Gastrocnemius medialis (tissue), 4 donors: ENCODE data around the gene CORIN. TPM values are rescaled to one million over a fixed set of nuclear protein-coding genes. Genes with fewer than 3 reads are reported as not detected.
"Not testable (repeated sequence)": the region's sequence is repeated elsewhere in the genome, so short reads cannot be mapped to it uniquely, and the experiment has no call there.

Experiments
- ATAC-seq, 2 donors: fragments of 150-250 bp; one replicate each; pipeline ENCODE4 v1.9.1; 2016
- DNase-seq, 2 donors: peaks; one replicate each; pipeline ENCODE4 v3.0.0-alpha.2; 2019
- H3K27ac ChIP-seq, 4 donors: fragments of 200-600 bp; sonication (generic); 1 replicate in 1 of 4; 2 replicates in 3 of 4; pipeline ENCODE4 v1.5.1; 2016 to 2018; ENCODE audit warnings: mild to moderate bottlenecking in 2 of 4, moderate library complexity in 1 of 4
- H3K27me3 ChIP-seq, 3 donors: fragments of 200-600 bp; sonication (generic) in 2 of 3; 1 replicate in 1 of 3; 2 replicates in 2 of 3; pipeline versions ENCODE4 v1.5.1 to v1.6.0; 2016 to 2019; ENCODE audit warnings: mild to moderate bottlenecking in 1 of 3, moderate library complexity in 1 of 3
- H3K36me3 ChIP-seq, 2 donors: fragments of 200-600 bp; sonication (generic) in 1 of 2; one replicate each; pipeline ENCODE4 v1.5.1; 2017 to 2018
- H3K4me1 ChIP-seq, 2 donors: fragments of 200-600 bp; sonication (generic) in 1 of 2; one replicate each; pipeline ENCODE4 v1.5.1; 2016 to 2017; ENCODE audit warnings: mild to moderate bottlenecking in 2 of 2
- H3K4me3 ChIP-seq, 4 donors: fragments of 200-600 bp; sonication (generic) in 3 of 4; 1 replicate in 1 of 4; 2 replicates in 3 of 4; pipeline ENCODE4 v1.5.1; 2016 to 2019; ENCODE audit warnings: mild to moderate bottlenecking in 2 of 4
- H3K9me3 ChIP-seq, 3 donors: fragments of 200-600 bp; sonication (generic) in 2 of 3; 1 replicate in 1 of 3; 2 replicates in 2 of 3; pipeline ENCODE4 v1.5.1; 2016 to 2019
- CTCF ChIP-seq, 5 experiments: fragments of 450-650 bp in 3 of 5; fragments of 200-600 bp in 2 of 5; sonication (generic) in 2 of 5; IDR thresholded peaks in 4 of 5; conservative IDR thresholded peaks in 1 of 5; 1 replicate in 4 of 5; 2 replicates in 1 of 5; pipeline ENCODE4 v1.5.1; 2016 to 2019; ENCODE audit warnings: antibody characterized with exemption in 5 of 5, mild to moderate bottlenecking in 3 of 5, moderate library complexity in 3 of 5
- POLR2A ChIP-seq, 2 donors: fragments of 450-650 bp; IDR thresholded peaks; one replicate each; pipeline ENCODE4 v1.6.1; 2017; ENCODE audit warnings: antibody characterized with exemption in 2 of 2, mild to moderate bottlenecking in 2 of 2, moderate library complexity in 2 of 2
- in situ Hi-C, 4 donors: fragments of 200-750 bp; cut with MboI; loops; one replicate each; pipeline versions ENCODE4 v1.15.0 to v1.8.0; 2017; ENCODE audit warnings: low sequenced_read_pairs in 4 of 4
- intact Hi-C: fragments of 100-400 bp; cut with DNase I; formaldehyde crosslinking; loops from one replicate; pipeline ENCODE4 v1.15.1; 2023; ENCODE audit warnings: low total_unique reads
- total RNA-seq, 4 donors: library from RNA; depleted of rRNA; stranded (reverse); fragments of >200 nt; gene quantifications; one replicate each; pipeline versions ENCODE4 v1.1.0 to v1.2.3, GENCODE V29; 2016

The CORIN gene
- total RNA-seq, 4 donors from 2014 or later, result 0.49 to 0.70 TPM; not detected in 2

GRCh38 chr4:47560682-47561081, 277.2 kb downstream of the CORIN start:
- Histone ChIP-seq H3K9me3 (no peaks in the 10 kb centered on the region), H3K4me3 (no peak overlapping the region), H3K27me3 (no peaks in the 10 kb centered on the region), H3K36me3 (no peaks in the 10 kb centered on the region), H3K27ac (no peak overlapping the region), H3K4me1 (no peaks in the 10 kb centered on the region)
- no peak for TF ChIP-seq CTCF (IDR thresholded peaks at IDR 0.05 in 4 of 5, conservative IDR thresholded peaks at IDR 0.05 in 1 of 5)
- no peak for TF ChIP-seq POLR2A (IDR thresholded peaks at IDR 0.05)
- intact Hi-C loops, result loop anchor here (10.0 kb wide), 1 partner anchor 96 kb away; the partner anchor contains the start of gene COMMD8
- in situ Hi-C loops, result no loop called here
- DNase-seq (no peak), ATAC-seq (no peak)

- H3K9me3 ChIP-seq, result no peaks in the 10 kb centered on the region
- in situ Hi-C loops (no loop called here), intact Hi-C loops (no loop called here)
- no peak overlapping the region for H3K4me3 ChIP-seq
- TF ChIP-seq POLR2A (IDR thresholded peaks at IDR 0.05) (no peak), CTCF (IDR thresholded peaks at IDR 0.05 in 4 of 5, conservative IDR thresholded peaks at IDR 0.05 in 1 of 5) (no peak)
- no peak for DNase-seq
- H3K27ac ChIP-seq, result no peak overlapping the region
- H3K4me1 ChIP-seq, result no peaks in the 10 kb centered on the region
- ATAC-seq, result no peak
- H3K36me3 ChIP-seq, result no peaks in the 10 kb centered on the region
- no peaks in the 10 kb centered on the region for H3K27me3 ChIP-seq
Measured at GRCh38 chr4:47557255-47557654, 280.6 kb downstream of the CORIN start.

GRCh38 chr4:47555920-47556319, 281.9 kb downstream of the CORIN start:
- intact Hi-C loops, H3K36me3 ChIP-seq, in situ Hi-C loops: not testable (repeated sequence)

GRCh38 chr4:47553329-47554125, 284.3 kb downstream of the CORIN start:
- DNase-seq, result no peak
- Histone ChIP-seq H3K4me3 (no peak overlapping the region), H3K36me3 (peaks cover 0 to 5% of the 10 kb centered on the region in 2 donors), H3K4me1 (no peaks in the 10 kb centered on the region), H3K9me3 (no peaks in the 10 kb centered on the region), H3K27ac (no peak overlapping the region), H3K27me3 (no peaks in the 10 kb centered on the region)
- intact Hi-C loops, result no loop called here
- in situ Hi-C loops, result no loop called here
- ATAC-seq, result no peak
- TF ChIP-seq CTCF (IDR thresholded peaks at IDR 0.05 in 4 of 5, conservative IDR thresholded peaks at IDR 0.05 in 1 of 5), result no peak
- no peak for TF ChIP-seq POLR2A (IDR thresholded peaks at IDR 0.05)

More at GRCh38 chr4:47555920-47556319, 281.9 kb downstream of the CORIN start:
- H3K9me3 ChIP-seq, H3K4me3 ChIP-seq, H3K27me3 ChIP-seq, H3K27ac ChIP-seq, DNase-seq, ATAC-seq, H3K4me1 ChIP-seq: not testable (repeated sequence)

- Histone ChIP-seq H3K27me3 (no peaks in the 10 kb centered on the region), H3K4me1 (no peaks in the 10 kb centered on the region), H3K4me3 (no peak overlapping the region), H3K27ac (no peak overlapping the region), H3K9me3 (no peaks in the 10 kb centered on the region), H3K36me3 (peaks cover 0 to 5% of the 10 kb centered on the region in 2 donors)
- intact Hi-C loops, result no loop called here
- in situ Hi-C loops, result no loop called here
- DNase-seq (no peak), ATAC-seq (no peak)
- TF ChIP-seq CTCF (IDR thresholded peaks at IDR 0.05 in 4 of 5, conservative IDR thresholded peaks at IDR 0.05 in 1 of 5) (no peak), POLR2A (IDR thresholded peaks at IDR 0.05) (no peak)
Measured at GRCh38 chr4:47551682-47552081, 286.2 kb downstream of the CORIN start.
